Left lobe of liver (tissue), 2 donors: ENCODE results near the gene CASP4. TPM values are rescaled to one million over a fixed set of nuclear protein-coding genes. Genes with fewer than 3 reads are reported as not detected.
"Not testable (repeated sequence)": the region's sequence is repeated elsewhere in the genome, so short reads cannot be mapped to it uniquely, and the experiment has no call there.

Source experiments
- ATAC-seq: fragments of 200-7000 bp; cut with Tn5 transposase; one replicate; pipeline ENCODE4 v1.9.1; 2020; ENCODE audit warnings: mild to moderate bottlenecking, moderate library complexity
- DNase-seq: peaks from one replicate; pipeline ENCODE4 v3.0.0-alpha.2; 2020; ENCODE audit warnings: low spot score
- total RNA-seq: library from RNA; stranded (reverse); gene quantifications from one replicate; pipeline ENCODE4 v1.2.1, GENCODE V29; 2021
- donor health status: DM: no; HTN: no; CAD: no; lungs with moderate emphysema.
- donor health status: DM: no; HTN: yes; CAD: no.

The CASP4 gene
- total RNA-seq, 1 donor from 2014 or later = 16.4 TPM

DNA sequence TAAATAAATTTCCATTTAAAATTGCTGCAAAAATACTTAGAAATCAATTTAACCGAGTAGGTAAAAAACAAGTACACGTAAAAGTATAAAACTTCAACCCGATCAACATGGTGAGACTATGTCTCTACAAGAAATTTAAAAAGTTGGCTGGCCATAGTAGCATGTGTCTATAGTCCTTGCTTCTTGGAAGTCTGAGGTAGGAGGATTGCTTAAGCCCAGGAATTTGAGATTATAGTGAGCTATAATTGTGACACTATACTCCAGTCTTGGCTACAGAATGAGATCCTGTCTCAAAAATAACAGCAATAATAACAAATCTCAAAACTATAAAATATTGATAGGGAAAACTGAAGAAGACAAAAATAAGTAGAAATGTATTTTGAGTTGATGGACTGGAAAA is 11.1 kb downstream of the CASP4 start:
- ATAC-seq (no peak), DNase-seq (no peak)

DNA sequence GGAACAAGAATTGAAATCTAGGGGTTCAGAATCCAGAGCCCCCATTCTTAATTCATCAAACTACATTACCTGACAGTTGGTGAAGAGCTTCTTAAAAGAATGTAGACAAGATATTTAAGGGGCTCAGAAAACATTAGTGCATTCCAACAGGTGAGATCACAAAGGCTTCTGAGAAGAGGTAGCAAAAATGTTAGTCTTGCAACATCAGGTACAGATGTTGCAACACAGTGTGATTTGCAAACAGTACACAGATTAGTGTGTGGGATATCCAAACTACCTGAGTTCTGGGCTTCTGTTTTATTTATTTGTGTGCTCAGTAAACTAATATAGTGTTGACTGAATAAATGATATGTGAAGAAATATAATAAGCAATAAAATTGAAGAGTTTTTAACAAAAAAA is 11.8 kb downstream of the CASP4 start:
- ATAC-seq = peak; percentile 96
- DNase-seq = no peak

DNA sequence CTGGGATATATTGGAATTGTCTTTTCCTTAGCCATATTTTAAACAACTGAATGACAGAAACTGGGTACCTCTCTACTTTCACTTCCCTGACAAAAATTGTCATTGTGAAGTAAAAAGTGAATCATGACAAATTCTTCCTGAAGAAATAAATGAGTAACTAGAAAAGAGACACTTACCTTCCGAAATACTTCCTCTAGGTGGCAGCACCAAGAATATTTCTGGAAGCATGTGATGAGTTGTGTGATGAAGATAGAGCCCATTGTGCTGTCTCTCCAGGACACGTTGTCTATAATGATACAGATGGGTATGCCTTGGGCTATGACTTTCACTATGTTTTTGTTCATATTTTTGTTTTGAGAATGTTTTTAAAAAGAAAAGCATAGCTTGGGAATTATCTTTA is 21.5 kb downstream of the CASP4 start:
- DNase-seq = no peak
- peak; percentile 90 for ATAC-seq

DNA sequence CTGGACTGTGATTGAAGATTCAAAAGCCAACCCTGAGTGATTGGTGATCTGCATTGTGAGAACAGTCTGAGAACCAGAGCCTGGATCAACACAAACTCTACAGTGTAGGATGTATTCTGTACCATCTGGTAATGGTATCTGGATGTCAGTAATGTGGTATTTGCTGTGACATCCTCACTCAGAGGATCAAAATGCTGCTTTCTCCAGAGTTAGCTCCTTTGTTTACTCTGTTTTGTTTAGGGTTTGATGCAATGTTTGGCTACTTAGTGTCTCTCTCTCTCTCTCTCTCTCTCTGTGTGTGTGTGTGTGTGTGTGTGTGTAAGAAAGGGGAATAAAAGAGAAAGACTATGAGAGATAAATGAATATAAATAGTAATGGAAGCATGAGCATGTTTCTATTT is 24.3 kb downstream of the CASP4 start:
- no peak for DNase-seq
- ATAC-seq = peak; percentile 65

DNA sequence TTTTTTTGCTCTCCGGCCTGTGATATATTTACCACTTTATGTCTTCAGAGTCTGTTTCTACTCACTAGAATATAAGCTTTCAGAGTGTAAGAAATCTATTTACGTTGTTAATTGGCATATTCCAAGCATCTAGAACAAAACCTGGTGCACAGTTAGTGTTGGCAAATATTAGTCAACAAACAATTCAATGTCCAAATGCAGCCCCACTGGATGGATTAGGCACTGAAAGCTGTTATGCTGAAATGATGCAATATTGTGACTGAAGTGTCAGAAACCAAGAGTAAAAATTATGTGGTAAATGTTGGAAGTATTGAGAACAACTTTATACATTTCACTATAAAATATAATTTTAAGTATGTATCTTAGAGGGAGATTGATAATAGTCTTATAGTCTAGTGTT is 24.8 kb downstream of the CASP4 start:
- ATAC-seq = peak; percentile 36

DNA sequence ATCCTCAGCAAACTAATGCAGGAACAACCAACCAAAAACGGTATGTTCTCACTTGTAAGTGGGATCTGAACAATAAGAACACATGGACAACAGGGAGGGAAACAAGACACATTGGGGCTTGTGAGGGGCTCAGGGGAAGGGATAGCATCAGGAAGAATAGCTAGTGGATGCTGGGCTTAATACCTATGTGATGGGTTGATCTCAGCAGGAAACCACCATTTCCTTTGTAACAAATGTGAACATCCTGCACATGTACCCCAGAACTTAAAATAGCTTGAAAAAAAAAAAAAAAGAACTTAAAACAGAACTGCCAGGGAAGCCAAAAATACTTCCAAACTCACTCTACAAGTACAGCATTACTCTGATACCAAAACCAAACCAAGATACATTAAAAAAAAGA is 33.8 kb downstream of the CASP4 start:
- no peak for ATAC-seq
- no peak for DNase-seq

More for the DNA sequence above, 24.8 kb downstream of the CASP4 start:
- no peak for DNase-seq

DNA sequence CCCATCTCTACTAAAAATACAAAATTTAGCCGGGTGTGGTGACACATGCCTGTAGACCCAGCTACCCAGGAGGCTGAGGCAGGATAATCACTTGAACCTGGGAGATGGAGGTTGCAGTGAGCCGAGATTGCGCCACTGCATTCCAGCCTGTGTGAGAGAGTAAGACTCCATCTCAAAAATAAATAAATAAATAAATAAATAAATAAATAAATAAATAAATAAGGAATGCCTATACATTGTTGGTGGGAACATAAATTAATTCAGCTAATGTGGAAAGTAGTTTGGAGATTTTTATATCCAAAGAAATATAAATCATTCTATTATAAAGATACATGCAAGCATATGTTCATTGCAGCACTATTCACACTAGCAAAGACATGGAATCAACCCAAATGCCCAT is 34.3 kb downstream of the CASP4 start:
- not testable (repeated sequence) for ATAC-seq, DNase-seq

DNA sequence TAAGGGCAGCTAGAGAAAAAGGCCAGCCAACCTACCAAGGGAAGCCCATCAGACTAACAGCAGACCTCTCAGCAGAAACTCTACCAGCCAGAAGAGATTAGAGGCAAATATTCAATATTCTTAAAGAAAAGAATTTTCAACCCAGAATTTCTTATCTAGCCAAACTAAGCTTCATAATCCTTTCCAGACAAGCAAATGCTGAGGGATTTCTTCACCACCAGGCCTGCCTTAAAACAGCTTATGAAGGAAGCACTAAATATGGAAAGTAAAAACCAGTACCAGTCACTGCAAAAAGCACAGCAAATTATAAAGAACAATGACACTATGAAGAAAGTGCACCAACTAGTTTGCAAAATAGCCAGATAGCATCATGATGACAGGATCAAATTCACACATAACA is 39.6 kb downstream of the CASP4 start:
- ATAC-seq (no peak), DNase-seq (no peak)

DNA sequence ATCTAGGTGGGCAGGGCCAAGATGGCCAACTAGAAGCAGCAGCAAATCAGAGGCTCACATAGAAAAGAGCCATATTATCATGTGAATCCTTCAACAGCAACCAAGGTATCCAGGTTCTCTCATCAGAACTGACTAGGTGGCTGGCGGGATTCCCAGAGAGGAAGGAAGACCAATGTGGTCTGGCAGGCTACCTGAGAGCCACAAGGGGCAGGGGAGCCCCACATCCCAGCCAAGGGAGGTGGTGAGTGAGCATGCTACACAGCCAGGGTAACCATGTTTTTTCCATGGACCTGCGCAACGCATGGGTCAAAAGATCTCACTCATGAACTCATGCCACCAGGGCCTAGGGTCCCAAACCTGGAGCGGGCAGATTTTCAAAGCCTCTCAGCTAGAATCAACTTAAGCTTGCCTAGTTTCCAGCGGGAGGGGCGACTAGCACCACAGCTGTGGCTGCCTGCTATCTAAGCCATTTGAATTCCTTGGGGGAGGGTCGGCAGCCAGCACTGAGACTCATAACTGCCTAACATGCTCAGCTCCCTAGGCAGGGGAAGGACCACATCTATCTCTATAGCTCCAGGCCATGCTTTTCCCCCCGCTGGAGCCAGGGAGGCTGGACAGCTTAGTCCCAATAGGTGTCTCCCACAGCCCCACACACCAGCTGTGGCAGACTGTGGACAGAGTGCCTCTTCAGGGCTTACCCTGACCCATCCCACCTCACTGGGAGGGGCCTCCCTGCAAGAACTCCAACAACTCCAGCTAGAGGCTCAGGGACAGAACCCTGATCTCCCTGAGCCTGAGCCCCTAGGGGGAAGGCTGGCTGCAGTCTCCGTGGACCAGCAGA is 41.4 kb downstream of the CASP4 start:
- ATAC-seq = no peak
- no peak for DNase-seq

DNA sequence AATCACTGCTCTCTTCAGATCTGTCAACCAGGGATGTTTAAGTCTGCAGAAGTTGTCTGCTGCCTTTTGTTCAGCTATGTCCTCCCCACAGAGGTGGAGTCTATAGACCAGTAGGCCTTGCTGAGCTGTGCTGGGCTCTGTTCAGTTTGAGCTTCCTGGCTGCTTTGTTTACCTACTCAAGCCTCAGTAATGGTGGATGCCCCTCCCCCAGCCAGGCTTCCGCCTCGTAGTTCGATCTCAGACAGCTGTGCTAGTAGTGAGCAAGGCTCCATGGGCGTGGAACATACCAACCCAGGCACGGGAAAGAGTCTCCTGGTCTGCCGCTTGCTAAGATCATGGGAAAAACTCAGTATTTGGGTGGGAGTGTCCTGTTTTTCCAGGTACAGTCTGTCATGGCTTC is 42.5 kb downstream of the CASP4 start:
- ATAC-seq (no peak), DNase-seq (no peak)

DNA sequence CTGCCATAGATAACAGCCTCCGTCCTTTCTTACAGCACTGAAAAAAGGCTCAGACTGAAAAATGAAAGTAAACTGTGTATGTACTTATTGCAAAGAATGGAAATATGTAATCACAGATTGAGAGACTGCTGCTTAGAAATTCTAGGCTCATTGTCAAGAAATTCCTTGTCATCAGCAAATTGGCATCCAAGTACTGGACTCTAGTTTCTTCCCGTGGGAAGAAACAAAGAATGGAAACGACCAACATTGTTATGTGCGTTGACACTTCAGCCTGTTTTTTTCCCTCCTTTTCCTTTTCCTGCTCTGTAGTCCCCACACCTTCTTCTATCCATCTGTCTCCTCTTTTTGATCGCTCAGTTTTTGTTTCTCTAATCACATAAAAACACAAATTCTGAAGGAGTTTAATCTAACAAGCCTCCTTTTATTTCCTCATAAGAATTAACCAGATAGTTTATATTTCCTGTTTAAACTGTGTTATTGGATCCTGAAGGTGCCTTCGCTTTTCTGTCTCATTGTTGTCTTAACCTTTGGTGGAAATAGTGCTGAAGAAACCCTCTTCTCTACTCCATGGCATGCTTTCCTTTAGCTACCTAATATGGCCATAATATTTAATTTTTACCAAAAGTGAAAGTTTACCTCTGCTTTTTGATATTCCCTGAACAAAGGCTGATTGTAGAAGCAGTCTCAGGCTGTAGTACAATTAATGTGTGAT is 50.1 kb downstream of the CASP4 start:
- no peak for DNase-seq

DNA sequence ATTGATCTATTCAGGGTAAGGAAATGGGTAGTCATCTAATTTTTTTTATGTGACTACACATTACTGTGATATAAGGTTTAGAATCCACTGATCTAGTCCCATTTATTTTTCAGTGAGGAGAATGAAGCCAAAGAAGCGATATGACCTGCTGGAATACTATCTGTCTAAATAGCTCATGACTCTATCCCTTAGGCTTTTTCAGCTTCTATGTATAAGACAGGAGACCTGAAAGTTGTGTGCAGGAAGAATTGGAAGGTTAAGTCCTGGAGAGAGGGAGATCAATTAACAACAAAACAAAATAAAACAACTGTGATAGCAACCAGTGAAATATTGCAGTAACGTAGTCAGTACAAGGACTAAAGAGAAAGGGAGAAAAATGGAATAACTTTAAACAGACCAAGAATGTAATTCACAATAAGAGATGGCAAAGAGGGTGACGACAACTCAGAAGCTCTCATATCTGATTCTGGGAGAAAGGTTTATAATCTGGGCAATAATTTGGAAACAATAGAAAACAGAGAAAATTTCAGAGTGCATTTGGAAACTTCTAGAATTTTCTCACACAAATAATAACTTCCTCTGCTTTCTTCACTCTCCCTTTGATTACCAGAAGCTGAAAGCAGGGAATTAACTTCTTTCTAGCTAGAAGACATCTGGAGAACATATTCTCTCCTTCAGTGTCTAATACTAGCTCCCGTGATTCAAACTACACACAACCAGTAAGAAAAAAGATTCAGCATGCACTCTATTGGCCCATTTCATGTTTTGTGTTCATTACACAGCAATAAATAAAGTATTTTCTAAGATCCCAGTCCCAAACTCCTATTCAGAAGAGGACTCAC is 50.9 kb downstream of the CASP4 start:
- DNase-seq = no peak
- ATAC-seq = no peak

More for the DNA sequence above, 50.1 kb downstream of the CASP4 start:
- ATAC-seq = peak; percentile 26

DNA sequence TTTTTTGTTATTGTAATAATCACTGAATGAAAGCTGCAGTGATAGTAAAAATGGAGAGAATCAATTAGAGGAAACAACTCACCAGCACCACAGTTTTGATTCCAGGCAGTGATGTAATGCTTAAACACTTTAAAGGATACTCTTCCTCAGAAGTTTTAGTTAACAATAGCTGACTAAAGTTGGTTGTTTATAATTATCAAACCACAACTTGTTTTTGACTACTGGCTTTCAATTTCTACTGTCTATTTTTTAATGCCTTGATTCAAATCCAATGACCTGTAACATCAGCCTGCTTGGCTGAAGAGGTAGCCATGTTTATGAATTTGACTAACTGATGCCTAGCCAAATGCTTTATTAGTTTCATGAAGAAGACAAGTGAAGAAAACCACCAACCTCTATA is 51.9 kb downstream of the CASP4 start:
- DNase-seq (no peak), ATAC-seq (no peak)

DNA sequence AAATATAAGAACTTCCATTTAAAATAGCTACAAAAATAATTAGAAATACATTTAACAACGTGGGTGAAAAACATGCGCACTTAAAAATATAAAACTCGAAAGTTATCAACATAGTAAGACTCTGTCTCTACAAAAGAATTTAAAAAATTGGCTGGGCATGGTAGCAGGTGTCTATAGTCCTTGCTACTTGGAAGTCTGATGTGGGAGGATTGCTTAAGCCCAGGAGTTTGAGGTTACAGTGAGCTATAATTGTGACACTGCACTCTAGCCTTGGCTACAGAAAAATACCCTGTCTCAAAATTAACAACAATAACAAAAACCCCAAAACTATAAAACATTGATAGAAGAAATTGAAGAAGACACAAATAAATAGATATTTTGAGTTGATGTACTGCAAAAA is 56.3 kb downstream of the CASP4 start:
- ATAC-seq = no peak
- DNase-seq = no peak

DNA sequence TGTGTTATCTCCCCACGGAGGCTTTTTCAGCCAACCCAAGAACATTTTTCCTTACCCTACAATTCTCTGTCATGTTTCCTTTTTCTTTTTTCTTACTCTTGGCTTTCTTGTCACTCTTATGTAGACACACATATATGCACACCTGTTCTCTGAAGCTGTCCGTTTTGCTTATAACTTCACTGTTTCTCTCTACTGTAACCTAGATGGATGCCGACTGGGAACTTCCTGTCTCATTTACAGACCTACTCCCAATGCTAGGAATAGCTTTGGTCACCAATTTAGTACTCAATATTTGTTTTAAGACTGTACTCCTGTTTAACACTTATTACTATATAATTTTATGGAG is 60.2 kb downstream of the CASP4 start:
- DNase-seq (no peak), ATAC-seq (no peak)

DNA sequence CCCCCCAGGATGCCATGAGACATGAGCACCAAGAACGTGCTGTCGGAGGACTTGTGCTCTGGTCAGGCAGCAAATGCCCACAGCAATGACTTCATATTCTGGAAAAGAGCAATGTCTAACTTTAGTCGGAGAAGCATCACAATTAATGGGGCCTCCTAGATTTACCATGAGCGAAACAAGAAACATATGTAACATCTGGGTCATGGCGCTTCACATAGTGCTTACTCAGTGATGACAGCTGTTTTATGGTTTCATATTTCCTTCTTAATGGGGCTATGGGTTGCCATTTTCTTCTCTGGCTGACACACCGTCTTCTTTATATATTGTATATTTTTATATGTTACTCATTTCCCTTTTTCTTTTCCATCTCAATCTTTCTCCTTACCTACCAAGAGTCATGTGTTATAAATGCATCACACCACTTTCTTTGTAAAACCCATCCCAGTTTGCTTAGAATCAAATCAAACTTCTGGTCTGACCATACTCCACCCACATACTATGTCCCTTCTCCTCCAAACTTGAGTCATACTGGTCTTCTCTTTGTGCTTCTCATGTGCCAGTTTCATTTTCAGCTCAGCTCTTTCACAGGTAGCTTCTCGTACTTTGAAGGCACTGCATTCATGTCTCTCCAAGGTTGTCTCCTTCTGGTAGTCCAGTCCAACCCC is 60.7 kb downstream of the CASP4 start:
- no peak for ATAC-seq
- no peak for DNase-seq

DNA sequence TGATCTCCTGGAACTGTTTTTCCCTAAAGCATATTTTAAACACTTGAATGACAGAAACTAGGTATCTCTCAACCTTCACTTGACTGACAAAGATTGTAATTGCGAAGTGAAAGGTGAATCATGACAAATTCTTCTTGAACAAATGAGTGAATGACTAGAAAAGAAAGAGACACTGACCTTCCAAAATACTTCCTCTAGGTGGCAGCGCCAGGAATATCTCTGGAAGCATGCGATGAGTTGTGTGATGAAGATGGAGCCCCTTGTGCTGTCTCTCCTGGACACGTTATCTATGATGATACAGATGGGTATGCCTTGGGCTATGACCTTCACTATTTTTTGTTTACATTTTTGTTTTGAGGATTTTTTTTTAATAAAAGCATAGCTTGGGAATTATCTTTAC is 63.1 kb downstream of the CASP4 start:
- ATAC-seq (no peak), DNase-seq (no peak)

DNA sequence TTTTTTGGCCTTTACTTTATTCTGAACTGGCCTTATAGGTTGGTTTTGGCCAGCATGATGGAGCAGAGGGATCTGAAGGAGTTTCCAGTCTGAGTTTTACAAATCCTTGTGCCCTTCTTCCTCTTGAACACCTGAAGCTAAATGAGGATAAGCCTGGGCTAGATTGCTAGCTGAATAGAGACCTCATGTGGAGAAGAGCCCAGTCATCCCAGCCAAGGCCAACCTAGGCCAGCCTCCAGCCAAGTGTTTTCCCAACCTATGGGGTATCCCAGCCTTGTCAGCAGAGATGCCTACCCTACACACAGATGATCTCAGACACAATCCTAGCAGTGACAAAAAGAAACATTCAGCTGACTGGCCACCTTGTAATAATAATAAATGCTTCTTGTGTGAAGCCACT is 69.1 kb downstream of the CASP4 start:
- no peak for DNase-seq
- no peak for ATAC-seq

DNA sequence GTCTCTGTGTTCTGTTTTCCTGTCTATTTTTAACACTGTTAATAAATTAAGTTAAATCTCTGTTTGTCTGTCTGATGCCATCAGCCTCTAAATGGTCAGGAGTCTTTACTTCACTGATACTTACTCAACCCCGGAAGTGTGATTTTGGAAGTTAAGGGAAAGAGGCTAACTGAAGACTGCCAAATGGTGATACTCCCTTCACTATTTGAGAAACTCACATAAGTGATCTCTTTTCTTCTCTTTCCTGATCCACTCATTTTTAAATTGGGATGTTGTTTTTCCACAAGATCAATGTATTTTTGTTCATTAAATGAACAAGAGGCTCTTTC is 69.7 kb downstream of the CASP4 start:
- ATAC-seq (no peak), DNase-seq (no peak)

DNA sequence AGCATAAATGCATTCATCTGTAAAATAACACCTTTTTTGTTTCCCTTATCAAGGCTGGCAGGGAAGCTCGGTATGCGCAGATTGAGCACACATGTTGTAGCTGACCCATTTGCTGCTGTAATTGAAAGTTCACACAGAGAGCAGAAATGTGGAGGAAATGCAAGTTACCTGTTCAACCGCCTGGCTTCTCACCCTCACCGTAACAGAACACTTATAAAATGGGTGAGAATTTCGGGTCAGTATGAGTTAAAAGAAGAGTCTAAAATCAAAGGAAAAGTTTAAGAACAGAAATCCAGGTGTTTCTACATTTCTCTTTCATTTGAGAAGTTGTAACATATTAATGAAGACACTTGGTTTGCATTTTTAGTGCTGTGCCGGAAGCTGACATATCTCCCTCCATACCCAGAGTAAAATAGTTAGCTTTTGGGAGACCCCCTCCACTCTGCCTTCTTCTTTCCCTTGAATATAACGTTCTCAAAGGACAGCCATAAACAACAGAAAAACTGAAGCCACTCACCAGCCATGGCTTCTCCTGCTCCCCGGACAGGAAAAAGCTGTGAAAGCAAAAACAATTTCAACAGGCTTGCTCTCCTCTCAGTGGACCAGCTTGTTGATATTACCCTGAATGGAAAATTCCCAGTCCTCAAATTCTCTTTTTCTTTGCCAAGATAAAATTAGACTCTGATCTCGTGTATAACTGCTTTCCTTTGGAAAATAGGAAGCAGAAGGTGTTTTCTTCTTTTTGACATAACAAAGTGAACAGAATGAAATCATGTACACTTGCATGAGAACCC is 70.3 kb downstream of the CASP4 start, which contains the start of gene CASP12:
Gene CASP12 (minus strand): TSS at position 570 of the 794 bp plus-strand sequence.
- DNase-seq (no peak), ATAC-seq (no peak)
